Adrenal gland (tissue), 12 donors: ENCODE results near the gene MORF4L1. TPM values are rescaled to one million over a fixed set of nuclear protein-coding genes. Genes with fewer than 3 reads are reported as not detected.

ENCODE experiments used
- DNase-seq, 7 donors: peaks; one replicate each; pipeline ENCODE4 v3.0.0-alpha.2; 2019 to 2020
- H3K27ac ChIP-seq, 5 donors: fragments of 200-600 bp; sonication (generic) in 4 of 5; 1 replicate in 3 of 5; 2 replicates in 2 of 5; pipeline versions ENCODE4 v1.5.1 to v1.8.0; 2016 to 2020; ENCODE audit warnings: mild to moderate bottlenecking in 1 of 5
- H3K27me3 ChIP-seq: fragments of 200-600 bp; 2 replicates; pipeline ENCODE4 v1.8.0; 2021
- H3K36me3 ChIP-seq, 2 donors: fragments of 200-600 bp; replicated peaks in 1 of 2; 1 replicate in 1 of 2; 2 replicates in 1 of 2; pipeline versions ENCODE4 v1.5.1 to v1.8.0; 2018 to 2022
- H3K4me1 ChIP-seq, 2 donors: fragments of 200-600 bp; replicated peaks in 1 of 2; 1 replicate in 1 of 2; 2 replicates in 1 of 2; pipeline versions ENCODE4 v1.5.1 to v1.8.0; 2018 to 2021
- H3K4me3 ChIP-seq, 4 donors: fragments of 200-600 bp; sonication (generic) in 3 of 4; one replicate each; pipeline ENCODE4 v1.5.1; 2016 to 2018
- H3K9me3 ChIP-seq, 3 donors: fragments of 200-600 bp; sonication (generic) in 1 of 3; replicated peaks in 1 of 3; 1 replicate in 2 of 3; 2 replicates in 1 of 3; pipeline versions ENCODE4 v1.5.1 to v1.8.0; 2016 to 2021
- CTCF ChIP-seq, 6 experiments: fragments of 450-650 bp in 4 of 6; fragments of 200-600 bp in 2 of 6; sonication (generic) in 1 of 6; IDR thresholded peaks; 1 replicate in 5 of 6; 2 replicates in 1 of 6; pipeline versions ENCODE4 v1.5.1 to v1.8.0; 2016 to 2021; ENCODE audit warnings: antibody characterized with exemption in 6 of 6, mild to moderate bottlenecking in 2 of 6, moderate library complexity in 1 of 6
- POLR2A ChIP-seq, 2 donors: fragments of 450-650 bp; IDR thresholded peaks; one replicate each; pipeline ENCODE4 v1.6.1; 2017; ENCODE audit warnings: antibody characterized with exemption in 2 of 2, mild to moderate bottlenecking in 2 of 2, moderate library complexity in 1 of 2
- WGBS, 4 donors: extraction: QIAGEN DNeasy Blood & Tissue Kit in 2 of 4; methylation state at CpG; one replicate each; pipeline versions ENCODE4 v1.1.5 to v1.1.7; 2013 to 2017; 5-methylcytosine and 5-hydroxymethylcytosine counted together
- intact Hi-C, 2 donors: fragments of 100-400 bp; cut with DNase I; formaldehyde crosslinking; loops; one replicate each; pipeline versions ENCODE4 v1.14.1 to v1.15.0; 2022 to 2023
- polyA plus RNA-seq, 3 donors: library from polyadenylated mRNA; stranded (reverse); fragments of 200-250 nt in 2 of 3; fragments of 350-450 nt in 1 of 3; fragmentation: Illumina TruSeq in 1 of 3; extraction: RNeasy Lipid Tissue Mini Kit (QIAGEN cat#74804) in 1 of 3; gene quantifications; one replicate each; pipeline ENCODE4 v1.2.3, GENCODE V29; 2013 to 2014
- total RNA-seq, 9 donors: library from RNA; depleted of rRNA in 4 of 9; stranded (reverse); fragments of >200 nt in 4 of 9; fragments of 120-200 nt in 1 of 9; fragmentation: NEBNext Ultra II Directional in 1 of 9; extraction: Animal tissue kit (Norgen Biotek cat#: 25700) in 1 of 9; gene quantifications; one replicate each; pipeline versions ENCODE4 v1.1.0 to v1.2.4, GENCODE V29; 2013 to 2023
- donor health status: healthy with polysubstance abuse.
- donor health status: Bipolar disorder and iron deficiency.
- donor health status: DM: yes; HTN: yes; CAD: no.
- donor health status: DM: no; HTN: no; CAD: no.
- donor health status: DM: no; HTN: no; CAD: no.
- donor health status: DM: yes; HTN: yes; CAD: no.

Gene MORF4L1
- total and polyA plus RNA-seq, 12 donors: 99.8 to 935 (median 342) TPM

- no peak for DNase-seq
- TF ChIP-seq CTCF (IDR thresholded peaks at IDR 0.05) (no peak), POLR2A (IDR thresholded peaks at IDR 0.05) (no peak)
Observed at GRCh38 chr15:78916088-78916487, 43.4 kb downstream of the MORF4L1 start.

GRCh38 chr15:78917888-78918287 is 45.2 kb downstream of the MORF4L1 start:
- no peak for TF ChIP-seq POLR2A (IDR thresholded peaks at IDR 0.05)
- TF ChIP-seq CTCF (IDR thresholded peaks at IDR 0.05): no peak
- whole genome bisulfite sequencing, 4 donors: 84 to 90% (median 88%) methylated on average over 2 to 4 of the region's 4 CpGs
- no peaks in the 10 kb centered on the region for H3K9me3 ChIP-seq
- peaks cover 0 to 53% of the 10 kb centered on the region in 2 donors for H3K36me3 ChIP-seq
- H3K4me3 ChIP-seq: no peak overlapping the region
- peaks cover 15 to 39% of the 10 kb centered on the region in 2 donors for H3K4me1 ChIP-seq
- no peaks in the 10 kb centered on the region for H3K27me3 ChIP-seq
- intact Hi-C loops: loop anchor here in 1 of 2 donors (10.0 kb wide), 1 partner anchor 267 kb away; no protein-coding TSS in a partner anchor
- peak overlapping the region in 2 of 5 donors; percentile 51 to 69 for H3K27ac ChIP-seq
- no peak for DNase-seq

More at GRCh38 chr15:78916088-78916487, 43.4 kb downstream of the MORF4L1 start:
- Histone ChIP-seq H3K4me1 (peaks cover 15 to 40% of the 10 kb centered on the region in 2 donors), H3K27ac (peak overlapping the region in 3 of 5 donors; percentile 42 to 69 (median 51)), H3K9me3 (no peaks in the 10 kb centered on the region), H3K4me3 (no peak overlapping the region), H3K36me3 (peaks cover 0 to 48% of the 10 kb centered on the region in 2 donors), H3K27me3 (no peaks in the 10 kb centered on the region)
- intact Hi-C loops: loop anchor here in 1 of 2 donors (10.0 kb wide), 1 partner anchor 269 kb away; no protein-coding TSS in a partner anchor
- 77 to 85% (median 81%) methylated on average over 4 of the region's 4 CpGs for WGBS, 4 donors

GRCh38 chr15:78921517-78921916 is 48.8 kb downstream of the MORF4L1 start:
- Histone ChIP-seq H3K4me1 (peaks cover 0 to 12% of the 10 kb centered on the region in 2 donors), H3K27me3 (no peaks in the 10 kb centered on the region), H3K27ac (no peak overlapping the region), H3K9me3 (no peaks in the 10 kb centered on the region), H3K4me3 (no peak overlapping the region), H3K36me3 (peaks cover 0 to 75% of the 10 kb centered on the region in 2 donors)
- WGBS, 4 donors: 81 to 87% (median 84%) methylated on average over 3 to 6 of the region's 6 CpGs
- TF ChIP-seq POLR2A (IDR thresholded peaks at IDR 0.05) (no peak), CTCF (IDR thresholded peaks at IDR 0.05) (no peak)
- DNase-seq: no peak
- intact Hi-C loops: no loop called here

- 92 to 97% (median 92%) methylated on average over 13 to 14 of the region's 14 CpGs for WGBS, 4 donors
- TF ChIP-seq CTCF (IDR thresholded peaks at IDR 0.05) (no peak), POLR2A (IDR thresholded peaks at IDR 0.05) (no peak)
- no peaks in the 10 kb centered on the region for H3K9me3 ChIP-seq
- DNase-seq: peak in 1 of 7 donors; percentile 25
- peaks cover 0 to 75% of the 10 kb centered on the region in 2 donors for H3K36me3 ChIP-seq
- H3K27ac ChIP-seq: no peak overlapping the region
- H3K4me1 ChIP-seq: peaks cover 0 to 8% of the 10 kb centered on the region in 2 donors
- H3K4me3 ChIP-seq: no peak overlapping the region
- H3K27me3 ChIP-seq: no peaks in the 10 kb centered on the region
- intact Hi-C loops: no loop called here
Observed at GRCh38 chr15:78921940-78922339, 49.2 kb downstream of the MORF4L1 start.
